NCI-H2081 treated with DMSO at 0.1 percent for 48 hours (cell line): Measurements from ENCODE around the gene DOK5.

Experiments
- DNase-seq: peaks from one replicate; lab custom pipeline; 2025; lab: John Stamatoyannopoulos, UW

Gene DOK5

DNA sequence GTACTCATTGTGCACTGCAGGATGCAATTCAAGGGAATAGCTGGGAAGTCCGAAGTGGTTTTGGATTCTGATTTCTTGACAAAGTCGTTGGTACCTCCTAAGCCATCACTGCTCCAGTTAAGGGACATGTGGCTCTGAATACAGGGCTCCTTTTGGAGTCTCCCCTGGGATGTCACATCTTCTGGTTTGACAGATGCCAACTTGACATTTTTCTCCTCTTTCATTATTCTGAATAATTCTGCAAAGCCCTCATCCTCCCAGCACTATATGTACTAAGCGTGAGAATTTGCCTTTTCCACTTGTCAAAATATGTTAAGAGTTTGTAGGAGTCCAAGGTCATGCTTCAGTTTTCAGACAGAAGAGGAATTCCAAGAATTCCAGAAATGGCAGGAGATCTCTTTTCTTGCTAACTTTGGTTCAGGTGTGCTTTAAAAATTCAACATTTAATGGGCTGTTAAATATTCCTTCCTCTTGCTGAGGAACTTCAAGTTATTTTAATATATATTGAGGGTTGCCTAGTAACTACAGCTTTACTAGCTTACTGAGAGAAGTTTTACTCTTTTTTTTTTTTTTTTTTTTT, 38.7 kb downstream of the DOK5 start:
- no peak for DNase-seq

DNA sequence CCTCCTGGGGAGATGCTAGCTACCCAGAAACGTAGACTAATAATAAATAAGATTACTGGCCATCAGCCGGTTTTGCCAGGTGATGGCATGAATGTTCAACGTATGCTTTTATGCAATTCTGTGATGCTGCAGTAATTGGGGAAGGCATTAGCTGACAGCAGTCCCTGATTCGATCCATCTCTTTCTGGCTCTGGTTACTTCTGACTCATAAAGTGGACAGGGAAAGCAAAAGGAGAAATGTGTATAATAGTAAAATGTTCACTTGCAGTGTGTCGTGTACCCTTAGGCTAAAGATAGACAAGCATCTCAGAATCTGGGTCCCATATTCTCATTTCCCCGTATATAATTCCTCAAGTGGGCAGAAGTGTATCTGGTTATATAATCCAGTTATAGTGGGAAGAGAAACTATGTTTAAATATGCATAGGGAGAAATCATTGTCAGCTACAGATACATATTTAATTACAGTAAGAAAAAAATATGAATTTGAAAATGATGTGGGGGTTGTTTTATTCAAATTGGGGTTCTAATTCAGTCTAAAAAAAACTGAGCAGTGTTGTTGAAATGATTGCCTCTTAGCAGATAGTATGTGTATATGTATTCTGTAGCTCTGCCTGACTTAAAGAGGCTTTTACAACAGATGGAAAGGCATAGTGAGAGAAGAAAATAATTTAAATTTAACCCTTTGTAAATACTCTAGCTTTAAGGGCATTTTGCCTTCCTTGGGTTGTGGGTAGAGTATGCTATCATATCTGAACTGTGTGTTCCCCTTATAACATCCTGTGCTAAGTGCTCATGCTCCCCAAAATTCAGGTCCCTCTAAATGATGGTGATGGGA, 40.6 kb downstream of the DOK5 start:
- no peak for DNase-seq

DNA sequence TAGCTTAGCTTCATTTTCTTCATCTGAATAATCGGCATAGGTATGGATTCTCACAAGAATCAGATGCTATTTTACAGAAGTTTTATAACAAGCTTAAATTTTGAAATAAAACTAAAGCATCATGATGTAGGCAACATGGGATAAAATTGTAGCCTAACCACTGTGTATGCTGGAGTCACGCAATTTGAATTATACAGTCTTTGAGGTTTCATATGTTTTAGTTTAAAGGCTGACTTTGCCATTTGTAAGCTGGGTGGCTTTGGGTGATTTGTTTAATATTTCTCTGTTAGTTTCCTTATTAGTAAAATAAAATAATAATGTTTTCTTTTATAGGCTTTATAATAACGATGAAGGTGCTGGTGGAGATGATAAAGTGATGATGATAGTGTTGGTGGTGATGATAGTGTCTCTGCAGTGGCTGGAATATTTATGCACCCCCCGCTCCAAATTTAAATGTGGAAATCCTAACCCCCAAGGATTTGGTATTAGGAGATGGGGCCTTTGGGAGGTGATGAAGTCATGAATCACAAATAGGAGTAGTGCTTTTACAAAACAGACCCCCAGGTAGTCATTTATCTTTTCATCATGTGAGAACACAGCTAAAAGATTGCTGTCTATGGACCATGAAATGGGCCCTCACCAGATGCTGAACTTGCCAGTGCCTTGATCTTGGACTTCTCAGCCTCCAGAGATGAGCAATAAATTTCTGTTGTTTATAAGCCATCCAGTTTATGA, 42.0 kb downstream of the DOK5 start:
- DNase-seq = no peak

DNA sequence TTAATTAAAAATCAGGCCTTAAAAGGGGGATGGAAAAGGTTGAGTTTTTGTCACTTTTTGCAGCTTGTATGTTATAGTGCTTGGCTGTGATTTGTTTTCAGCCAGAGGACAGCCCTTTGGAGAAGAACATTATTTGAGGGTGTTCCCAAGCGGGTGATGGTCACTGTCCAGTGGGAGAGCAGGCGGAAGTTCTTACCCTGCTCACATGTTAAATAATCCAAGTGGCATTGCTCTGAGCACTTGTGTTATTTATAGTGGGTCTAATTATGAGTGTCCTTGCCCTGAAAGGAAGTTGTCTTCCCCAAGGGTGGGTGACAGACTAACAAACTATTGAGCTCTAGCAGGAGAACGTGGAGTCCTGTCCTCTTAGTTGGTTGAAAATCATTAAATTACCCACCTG, 49.5 kb downstream of the DOK5 start:
- DNase-seq = no peak

- DNase-seq = no peak
These were observed 50.7 kb downstream of the DOK5 start for GRCh38 chr20:54525916-54526590.

DNA sequence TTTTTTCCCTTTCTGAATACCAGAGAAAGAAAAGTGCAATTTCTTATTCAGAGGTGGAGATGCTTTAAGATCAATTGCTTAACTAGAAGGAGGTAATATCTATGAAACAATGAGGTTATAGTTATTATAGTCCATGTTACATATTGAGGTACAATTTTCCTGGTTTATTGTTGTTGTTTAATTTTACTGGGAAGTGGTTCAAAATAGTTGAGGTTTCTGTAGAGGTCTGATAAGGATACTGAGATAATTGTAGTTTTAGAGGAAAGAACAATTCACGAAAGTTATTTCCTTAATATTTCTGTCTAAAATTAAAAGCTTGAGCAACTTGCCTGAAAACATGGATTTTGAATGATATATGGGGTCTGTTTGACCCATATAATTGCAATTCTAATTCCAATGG, 51.4 kb downstream of the DOK5 start:
- no peak for DNase-seq

DNA sequence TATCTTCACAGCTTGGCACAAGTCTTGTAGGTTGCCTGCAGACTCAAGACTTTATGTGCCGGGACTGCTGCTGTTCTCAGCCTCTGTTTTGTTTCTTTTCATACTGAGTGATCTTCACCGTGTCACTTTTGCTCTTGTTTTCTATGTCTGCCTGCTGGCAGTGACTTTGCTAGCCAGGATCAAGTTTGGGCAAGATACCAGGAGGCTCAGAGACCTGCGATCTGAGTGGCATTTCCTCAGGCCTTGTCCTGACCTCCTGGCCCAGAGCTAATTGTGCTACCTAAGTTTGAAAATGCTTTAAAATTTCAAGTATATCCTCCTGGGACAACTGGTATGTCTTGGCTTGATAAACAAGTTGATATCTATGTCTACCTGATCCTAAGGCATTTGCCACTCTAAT, 57.2 kb downstream of the DOK5 start:
- DNase-seq = no peak

DNA sequence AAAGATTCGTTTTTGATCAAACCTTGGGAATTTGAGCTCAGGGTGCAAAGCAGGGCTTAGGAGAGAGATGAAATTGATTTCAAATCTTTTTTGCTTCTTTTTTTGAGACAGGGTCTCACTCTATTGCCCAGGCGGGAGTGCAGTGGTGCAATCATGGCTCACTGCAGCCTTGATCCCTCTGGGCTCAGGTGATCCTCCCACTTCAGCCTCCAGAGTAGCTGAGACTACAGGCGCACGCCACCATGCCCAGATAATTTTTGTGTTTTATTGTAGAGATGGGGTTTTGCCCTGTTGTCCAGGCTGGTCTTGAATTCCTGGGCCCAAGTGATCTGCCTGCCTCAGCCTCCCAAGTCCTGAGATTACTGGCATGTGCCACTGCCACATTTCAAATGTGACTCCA, 58.7 kb downstream of the DOK5 start:
- DNase-seq = no peak

- no peak for DNase-seq
These were observed 59.6 kb downstream of the DOK5 start for GRCh38 chr20:54535033-54535432.

GRCh38 chr20:54535746-54536145, 60.4 kb downstream of the DOK5 start:
- no peak for DNase-seq

DNA sequence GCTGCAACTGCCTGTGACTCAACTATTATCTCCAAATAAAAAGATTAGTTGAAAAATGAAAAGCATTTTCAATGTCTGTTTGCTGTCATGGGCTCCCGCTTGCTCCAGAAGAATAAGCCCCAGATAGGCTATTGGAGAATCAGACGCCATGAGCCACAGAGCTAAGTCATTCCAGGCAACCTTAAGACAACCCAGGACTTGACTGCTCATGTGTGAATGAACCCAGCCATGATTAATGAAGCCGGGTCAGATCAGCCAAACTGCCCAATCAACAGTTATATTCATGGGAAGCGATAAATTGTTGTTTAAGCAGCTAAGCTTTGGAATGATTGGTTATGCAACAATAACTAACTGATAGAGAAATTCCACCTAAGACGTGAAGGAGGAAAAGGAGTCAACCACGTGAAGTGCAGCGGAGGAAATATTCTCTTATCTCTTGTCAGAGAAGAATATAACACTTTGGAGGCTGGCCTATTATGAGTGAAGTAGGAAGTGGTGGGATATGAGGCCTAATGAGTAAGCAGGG, 64.2 kb downstream of the DOK5 start:
- DNase-seq = no peak

GRCh38 chr20:54543369-54543768, 68.0 kb downstream of the DOK5 start:
- no peak for DNase-seq

DNA sequence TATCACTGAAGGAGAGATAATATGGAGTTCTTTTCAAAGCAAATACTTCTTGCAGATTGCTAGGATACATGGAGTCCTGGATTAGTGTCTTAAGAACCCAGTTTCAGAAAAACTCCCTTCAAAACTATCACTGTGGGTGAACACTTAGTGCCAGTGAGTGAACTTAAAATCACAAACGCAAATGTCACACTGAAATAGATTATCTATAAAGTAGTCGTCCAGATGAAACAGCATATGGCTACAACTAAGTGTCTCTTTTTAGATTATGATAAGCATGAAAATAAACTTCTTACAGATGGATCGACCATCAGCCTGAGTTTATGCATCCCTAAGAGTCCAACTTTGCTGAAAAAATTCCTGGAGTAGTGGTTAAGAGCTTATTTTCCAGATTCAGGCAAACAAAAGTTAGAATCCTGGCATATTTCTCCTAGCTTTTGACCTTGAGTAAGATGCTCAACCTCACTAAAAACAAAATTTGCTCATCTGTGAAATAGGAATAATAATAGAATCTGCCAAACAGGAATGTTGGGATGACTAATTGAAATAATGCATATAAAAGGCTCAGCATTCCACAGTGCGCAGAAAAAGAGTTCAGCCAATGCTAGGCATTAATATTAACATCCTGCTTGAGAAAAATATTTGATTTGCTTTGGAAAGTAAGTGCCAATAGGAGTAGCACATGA, 70.4 kb downstream of the DOK5 start:
- no peak for DNase-seq

- DNase-seq = no peak
These were observed 73.5 kb downstream of the DOK5 start for GRCh38 chr20:54548849-54549248.

GRCh38 chr20:54549658-54550326, 74.4 kb downstream of the DOK5 start:
- DNase-seq = no peak

- DNase-seq = no peak
These were observed 75.5 kb downstream of the DOK5 start for GRCh38 chr20:54550776-54551396.

DNA sequence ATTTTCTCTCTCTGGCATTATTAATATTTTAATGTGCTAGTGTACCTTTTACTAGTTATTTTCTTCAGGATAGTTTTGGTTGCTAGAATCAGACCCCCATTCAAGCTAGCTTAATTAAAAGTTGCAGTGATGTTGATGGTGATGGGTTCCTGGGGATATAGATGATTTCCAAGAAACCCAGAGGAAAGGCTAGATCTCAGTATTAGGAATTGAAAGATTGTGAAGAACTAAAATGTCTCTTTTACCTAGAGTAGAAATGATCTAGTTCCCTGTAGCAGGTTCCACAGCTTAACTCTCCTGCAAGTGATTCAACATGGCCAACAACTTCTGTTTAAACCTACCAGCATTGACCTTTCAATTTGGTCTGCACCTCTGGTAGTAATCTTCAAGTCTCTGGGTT, 78.6 kb downstream of the DOK5 start:
- DNase-seq = no peak

DNA sequence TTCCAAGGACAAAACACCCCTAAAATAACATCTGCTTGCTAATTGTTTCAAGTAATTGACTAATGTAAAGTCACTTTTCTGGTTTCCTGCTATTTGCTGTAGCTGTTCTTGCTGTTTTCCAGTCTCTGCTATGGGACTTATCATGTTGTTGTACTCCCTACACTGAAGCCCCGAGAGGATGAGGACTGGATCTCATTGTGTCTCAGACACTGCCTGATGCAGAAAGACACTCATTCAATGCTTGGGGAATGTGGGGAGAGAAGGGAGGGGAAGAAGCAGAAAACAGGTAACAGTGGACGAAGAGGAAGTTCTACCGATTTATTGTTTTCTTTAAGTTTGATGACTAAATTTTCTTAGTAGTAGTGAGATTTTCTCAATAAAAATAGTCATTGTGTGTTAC, 79.8 kb downstream of the DOK5 start:
- DNase-seq = no peak

GRCh38 chr20:54556406-54556805, 81.0 kb downstream of the DOK5 start:
- DNase-seq = no peak

- DNase-seq = no peak
These were observed 82.6 kb downstream of the DOK5 start for GRCh38 chr20:54557806-54558590.
